ENCODE results near the gene FIBCD1. TPM values are rescaled to one million over a fixed set of nuclear protein-coding genes. Genes with fewer than 3 reads are reported as not detected.

FIBCD1 gene
- total and polyA plus RNA-seq, 2 of the 8 experiments (the other 6 are each of a cell fraction or from before 2014, with no cell fraction given) = 6.1 to 8.8 TPM

DNA sequence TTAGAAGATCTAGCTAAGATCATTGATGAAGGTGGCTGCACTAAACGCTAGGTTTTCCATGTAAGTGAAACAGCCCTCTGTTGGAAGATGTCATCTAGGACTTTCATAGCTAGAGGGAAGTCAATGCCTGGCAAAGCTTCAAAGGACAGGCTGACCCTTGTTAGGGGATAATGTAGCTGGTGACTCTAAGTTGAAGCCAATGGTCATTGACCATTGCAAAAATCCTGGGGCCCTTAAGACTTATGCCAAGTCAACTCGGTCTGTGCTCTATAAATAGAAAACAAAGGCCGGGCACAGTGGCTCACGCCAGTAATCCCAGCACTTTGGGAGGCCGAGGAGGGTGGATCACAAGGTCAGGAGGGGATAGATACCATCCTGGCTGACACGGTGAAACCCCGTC lies 26.6 kb upstream of the FIBCD1 start (continued):
- no peak for TF ChIP-seq CHD7 (IDR thresholded peaks at IDR 0.05; ENCODE audit: insufficient replicate concordance, low read length)
- no peak for TF ChIP-seq GABPA (IDR thresholded peaks at IDR 0.05; ENCODE audit: borderline replicate concordance, insufficient read depth, low read length)
- TF ChIP-seq HDAC2 (IDR thresholded peaks at IDR 0.05; ENCODE audit: borderline replicate concordance in 1 of 2, low read depth in 2 of 2, low read length in 2 of 2) = no peak
- TF ChIP-seq CTBP2 (IDR thresholded peaks at IDR 0.05; ENCODE audit: borderline replicate concordance, insufficient read depth, insufficient read length, low read length) = no peak
- no peak for TF ChIP-seq CHD2 (IDR thresholded peaks at IDR 0.05; ENCODE audit: low read length)
